ENCODE results near the gene DGKH. TPM values are rescaled to one million over a fixed set of nuclear protein-coding genes. Genes with fewer than 3 reads are reported as not detected.
"Not testable (repeated sequence)": the region's sequence is repeated elsewhere in the genome, so short reads cannot be mapped to it uniquely, and the experiment has no call there.

Gene DGKH
- total and polyA plus RNA-seq, 9 donors, result 2.1 to 14.1 (median 9.3) TPM

- no peak for DNase-seq
- Histone ChIP-seq H3K27me3 (no peaks in the 10 kb centered on the region), H3K36me3 (no peaks in the 10 kb centered on the region), H3K27ac (no peak overlapping the region), H3K9me3 (no peaks in the 10 kb centered on the region), H3K4me3 (no peak overlapping the region), H3K4me1 (ENCODE audit: insufficient read depth) (no peaks in the 10 kb centered on the region)
- WGBS, 3 donors, result 90 to 96% (median 95%) methylated on average over 16 of the region's 16 CpGs
- TF ChIP-seq, protein P1, sequence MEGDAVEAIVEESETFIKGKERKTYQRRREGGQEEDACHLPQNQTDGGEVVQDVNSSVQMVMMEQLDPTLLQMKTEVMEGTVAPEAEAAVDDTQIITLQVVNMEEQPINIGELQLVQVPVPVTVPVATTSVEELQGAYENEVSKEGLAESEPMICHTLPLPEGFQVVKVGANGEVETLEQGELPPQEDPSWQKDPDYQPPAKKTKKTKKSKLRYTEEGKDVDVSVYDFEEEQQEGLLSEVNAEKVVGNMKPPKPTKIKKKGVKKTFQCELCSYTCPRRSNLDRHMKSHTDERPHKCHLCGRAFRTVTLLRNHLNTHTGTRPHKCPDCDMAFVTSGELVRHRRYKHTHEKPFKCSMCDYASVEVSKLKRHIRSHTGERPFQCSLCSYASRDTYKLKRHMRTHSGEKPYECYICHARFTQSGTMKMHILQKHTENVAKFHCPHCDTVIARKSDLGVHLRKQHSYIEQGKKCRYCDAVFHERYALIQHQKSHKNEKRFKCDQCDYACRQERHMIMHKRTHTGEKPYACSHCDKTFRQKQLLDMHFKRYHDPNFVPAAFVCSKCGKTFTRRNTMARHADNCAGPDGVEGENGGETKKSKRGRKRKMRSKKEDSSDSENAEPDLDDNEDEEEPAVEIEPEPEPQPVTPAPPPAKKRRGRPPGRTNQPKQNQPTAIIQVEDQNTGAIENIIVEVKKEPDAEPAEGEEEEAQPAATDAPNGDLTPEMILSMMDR (IDR thresholded peaks at IDR 0.05), result no peak
- TF ChIP-seq POLR2A (IDR thresholded peaks at IDR 0.05) (no peak), EP300 (IDR thresholded peaks at IDR 0.05) (no peak)
- intact Hi-C loops (cut with DNase I), result no loop called here
Observed at GRCh38 chr13:42083138-42083770, 34.8 kb downstream of the DGKH start.

DNA sequence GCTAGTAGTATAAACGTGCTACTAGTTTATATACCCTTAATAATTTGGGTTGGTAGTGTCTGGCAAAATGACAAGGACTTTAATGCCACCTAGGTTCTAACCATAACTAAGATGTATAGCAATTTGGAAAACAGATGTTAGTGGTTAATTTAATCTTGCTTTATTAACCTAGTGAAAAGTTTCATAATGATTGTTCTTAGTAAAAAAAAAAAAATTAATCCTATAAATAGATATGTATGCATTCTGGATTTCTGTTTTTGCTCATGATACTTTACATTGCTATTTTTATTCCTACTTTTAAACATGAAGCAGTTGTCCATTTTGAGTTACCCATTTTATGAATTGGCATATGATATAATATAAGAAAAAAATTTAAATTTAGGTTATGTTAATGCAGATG lies 36.3 kb downstream of the DGKH start:
- no peak for DNase-seq
- H3K4me3 ChIP-seq, result no peak overlapping the region
- no peaks in the 10 kb centered on the region for H3K36me3 ChIP-seq
- no peak overlapping the region for H3K27ac ChIP-seq
- 85 to 88% (median 86%) methylated on average over 1 of the region's 1 CpG for WGBS, 3 donors
- TF ChIP-seq EP300 (IDR thresholded peaks at IDR 0.05) (no peak), POLR2A (IDR thresholded peaks at IDR 0.05) (no peak)
- TF ChIP-seq, protein P1 (IDR thresholded peaks at IDR 0.05), result no peak
- no peaks in the 10 kb centered on the region for H3K9me3 ChIP-seq
- H3K4me1 ChIP-seq (ENCODE audit: insufficient read depth), result no peaks in the 10 kb centered on the region
- H3K27me3 ChIP-seq, result no peaks in the 10 kb centered on the region
- intact Hi-C loops (cut with DNase I), result no loop called here

- no peaks in the 10 kb centered on the region for H3K27me3 ChIP-seq
- no peaks in the 10 kb centered on the region for H3K4me1 ChIP-seq (ENCODE audit: insufficient read depth)
- intact Hi-C loops (cut with DNase I), result no loop called here
- H3K27ac ChIP-seq, result no peak overlapping the region
- no peak for DNase-seq
- WGBS, 3 donors, result 98 to 100% (median 100%) methylated on average over 1 of the region's 1 CpG
- no peak for TF ChIP-seq POLR2A (IDR thresholded peaks at IDR 0.05)
- TF ChIP-seq, protein P1 (IDR thresholded peaks at IDR 0.05), result no peak
- no peak for TF ChIP-seq EP300 (IDR thresholded peaks at IDR 0.05)
- no peak overlapping the region for H3K4me3 ChIP-seq
- H3K9me3 ChIP-seq, result no peaks in the 10 kb centered on the region
- no peaks in the 10 kb centered on the region for H3K36me3 ChIP-seq
Observed at GRCh38 chr13:42086582-42086981, 38.1 kb downstream of the DGKH start.

DNA sequence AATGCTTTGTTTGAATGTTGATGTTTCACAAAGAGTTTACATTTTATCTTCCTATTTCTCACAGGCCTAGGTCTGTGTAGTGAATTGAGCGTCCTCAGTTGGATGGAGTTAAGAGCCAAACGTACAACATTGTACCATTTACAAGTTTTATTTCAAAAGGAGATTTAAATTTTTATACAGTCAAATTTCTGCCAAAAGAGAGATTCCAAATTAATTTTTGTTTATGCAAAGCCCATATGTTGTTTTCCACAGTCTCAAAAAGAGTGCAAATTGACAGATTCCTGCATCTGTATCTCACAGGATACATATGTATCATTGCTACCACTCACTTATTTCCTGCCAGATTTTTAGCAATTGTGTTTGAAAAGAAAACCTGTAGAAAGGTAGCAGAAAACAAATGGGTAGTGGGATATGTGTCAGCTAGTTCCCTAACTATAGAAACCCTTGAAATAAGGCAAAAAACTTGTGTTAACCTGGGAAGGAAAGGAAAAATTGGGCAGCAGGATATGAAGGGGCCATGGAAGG lies 46.1 kb downstream of the DGKH start:
- Histone ChIP-seq H3K9me3 (no peaks in the 10 kb centered on the region), H3K36me3 (no peaks in the 10 kb centered on the region), H3K4me1 (ENCODE audit: insufficient read depth) (no peaks in the 10 kb centered on the region), H3K27me3 (no peaks in the 10 kb centered on the region), H3K4me3 (no peak overlapping the region), H3K27ac (no peak overlapping the region)
- intact Hi-C loops (cut with DNase I), result no loop called here
- 37 to 58% (median 56%) methylated on average over 2 of the region's 2 CpGs for WGBS, 3 donors
- no peak for TF ChIP-seq POLR2A (IDR thresholded peaks at IDR 0.05)
- TF ChIP-seq, protein P1 (IDR thresholded peaks at IDR 0.05), result no peak
- no peak for TF ChIP-seq EP300 (IDR thresholded peaks at IDR 0.05)
- DNase-seq, result no peak

GRCh38 chr13:42096222-42096621 lies 47.8 kb downstream of the DGKH start:
- DNase-seq; H3K9me3 ChIP-seq; H3K4me3 ChIP-seq; H3K4me1 ChIP-seq (ENCODE audit: insufficient read depth); H3K36me3 ChIP-seq; intact Hi-C loops (cut with DNase I); H3K27ac ChIP-seq; H3K27me3 ChIP-seq: not testable (repeated sequence)
- 93 to 100% (median 95%) methylated on average over 2 of the region's 2 CpGs for WGBS, 3 donors

Measured in ovary (tissue), 9 donors.